NCI-H748 (cell line): ENCODE data around the gene C1QTNF12.

Source experiments
- DNase-seq: peaks from one replicate; lab custom pipeline; 2025; ENCODE audit not compliant: unreplicated experiment; lab: John Stamatoyannopoulos, UW

Gene C1QTNF12

GRCh38 chr1:1246577-1247340 is at the start of gene C1QTNF12:
Gene C1QTNF12, minus strand, starts transcription at chr1:1246722. Its CDS starts 32 bp downstream, at chr1:1246690.
- no peak for DNase-seq

DNA sequence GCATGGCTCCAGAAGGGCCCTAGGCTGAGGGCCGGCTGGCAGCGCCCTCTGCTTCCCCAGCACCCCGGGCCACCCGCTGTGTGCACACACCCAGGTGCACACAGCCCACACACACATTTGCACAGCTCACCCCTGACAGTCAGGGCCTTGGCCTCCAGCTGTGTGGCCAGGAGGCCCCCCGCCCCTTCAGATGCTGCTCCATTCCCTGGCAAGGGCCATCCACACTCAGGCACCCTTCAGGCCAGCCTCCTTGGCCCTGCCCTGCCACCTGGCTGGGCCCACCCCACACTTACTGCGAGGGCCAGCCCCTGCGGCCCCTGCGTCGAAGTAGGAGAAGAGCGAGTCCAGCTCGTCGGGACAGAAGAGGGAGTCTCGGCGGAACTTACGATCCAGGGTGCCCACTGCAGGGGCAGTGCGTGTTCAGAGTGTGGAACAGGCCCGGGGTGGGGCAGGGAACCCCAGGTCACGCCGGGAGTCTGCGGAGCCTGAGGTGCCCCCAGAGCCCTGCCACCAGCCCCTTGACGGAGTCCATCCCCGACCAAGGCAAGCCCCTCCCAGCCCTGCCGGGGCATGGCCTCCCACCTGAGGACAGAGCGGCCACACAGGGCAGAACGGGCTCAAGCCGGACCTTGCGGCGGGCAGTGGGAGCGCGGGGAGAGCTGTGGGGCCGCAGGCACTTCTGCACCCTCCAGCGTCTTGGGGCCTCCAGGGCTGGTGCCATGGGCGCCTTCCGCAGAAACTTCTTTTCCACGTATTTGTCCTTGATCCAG is 48.8 kb upstream of the C1QTNF12 start:
- no peak for DNase-seq

DNA sequence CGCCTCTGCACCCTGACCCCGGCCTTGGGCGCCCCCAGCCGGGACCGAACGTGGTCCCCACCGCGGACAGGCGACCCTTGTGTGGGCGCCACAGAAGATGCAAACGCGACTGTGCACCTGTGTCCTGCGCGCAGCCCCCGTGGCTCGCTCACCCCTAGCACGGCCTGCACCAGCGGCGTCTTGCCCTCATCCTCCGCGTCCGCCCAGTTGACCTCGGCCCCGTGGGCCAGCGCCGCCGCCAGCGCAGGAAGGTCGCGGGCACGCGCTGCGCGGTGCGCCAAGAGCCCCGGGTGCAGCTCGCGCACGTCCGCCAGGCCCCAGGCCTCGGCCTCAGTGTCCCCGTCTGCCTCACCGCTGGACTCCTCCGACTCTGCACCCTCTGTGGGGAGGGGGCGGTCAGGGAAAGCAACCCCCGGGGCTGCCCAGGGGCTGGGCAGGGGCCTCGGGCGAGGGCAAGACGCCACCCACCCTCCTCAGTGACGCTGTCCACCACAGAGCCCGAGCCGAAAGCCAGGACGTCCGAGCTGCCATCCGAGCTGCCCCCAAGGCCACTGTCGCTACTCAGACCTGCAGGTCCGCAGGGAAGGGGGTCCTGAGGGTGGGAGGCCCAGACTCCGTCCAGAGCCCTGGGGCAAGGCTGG is 47.8 kb upstream of the C1QTNF12 start:
- no peak for DNase-seq

DNA sequence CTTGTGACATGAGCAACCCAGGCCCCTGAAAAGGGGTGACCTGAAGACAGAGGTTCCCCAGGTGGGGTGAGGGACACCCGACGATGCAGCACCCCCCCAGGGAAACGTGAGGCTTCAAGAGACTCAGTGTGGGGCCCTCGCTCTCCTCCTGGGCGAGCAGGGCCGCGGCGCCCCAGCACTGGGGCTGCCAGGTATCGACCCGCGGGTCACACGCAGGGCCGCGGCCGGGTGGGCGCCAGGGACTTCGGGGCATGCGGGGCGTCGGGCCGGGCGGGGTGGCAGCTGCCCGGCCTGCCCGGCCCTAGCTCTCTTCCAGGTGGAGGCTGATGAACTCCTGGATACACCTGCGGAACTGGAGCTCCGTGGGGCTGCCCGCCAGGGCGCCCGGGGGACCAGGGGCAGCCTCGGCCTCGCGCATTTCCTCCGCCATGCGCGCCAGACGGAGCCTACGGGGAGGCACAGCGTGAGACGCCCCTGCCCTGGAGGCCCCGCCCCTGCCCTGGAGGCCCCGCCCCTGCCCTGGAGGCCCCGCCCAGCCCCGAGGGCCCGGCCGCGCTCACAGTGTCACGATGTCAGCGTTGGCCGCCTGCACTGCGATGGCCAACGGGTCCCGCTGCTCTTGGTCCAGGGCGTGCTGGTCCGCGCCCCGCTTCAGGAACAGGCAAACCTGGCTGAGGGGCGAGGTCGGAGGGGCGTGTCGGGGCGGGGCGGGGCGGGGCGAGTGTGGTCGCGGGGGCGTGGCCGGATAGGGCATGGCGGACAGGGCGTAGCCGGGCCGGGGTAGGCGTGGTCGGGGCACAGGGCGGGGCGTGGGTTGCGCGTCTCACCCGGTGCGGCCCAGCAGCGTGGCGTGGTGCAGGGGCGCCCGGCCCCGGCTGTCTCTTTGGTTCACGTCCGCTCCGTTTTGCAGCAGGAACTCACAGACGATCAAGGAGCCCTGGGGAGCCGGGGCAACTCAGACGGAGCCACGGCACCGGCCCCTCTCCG is 47.0 kb upstream of the C1QTNF12 start:
- no peak for DNase-seq

- DNase-seq = no peak
Observed at GRCh38 chr1:1292851-1293250, 46.3 kb upstream of the C1QTNF12 start.

DNA sequence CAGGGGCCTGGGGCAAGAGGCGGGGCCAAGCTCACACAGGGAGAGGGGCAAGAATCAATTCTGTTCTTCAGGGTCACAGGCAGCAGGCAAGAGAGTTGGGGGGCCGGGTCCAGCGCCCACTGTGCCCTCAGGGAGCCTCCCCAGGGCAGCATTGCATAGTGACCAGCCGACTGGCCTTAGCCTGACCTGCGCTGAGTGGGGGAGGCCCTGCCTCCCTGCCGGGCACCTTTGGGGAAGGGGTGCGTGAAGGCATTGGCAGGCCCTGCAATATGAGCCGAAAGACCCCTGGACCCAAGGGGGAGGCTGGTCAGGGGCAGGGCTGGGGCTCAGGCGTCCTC is 45.9 kb upstream of the C1QTNF12 start:
- no peak for DNase-seq

DNA sequence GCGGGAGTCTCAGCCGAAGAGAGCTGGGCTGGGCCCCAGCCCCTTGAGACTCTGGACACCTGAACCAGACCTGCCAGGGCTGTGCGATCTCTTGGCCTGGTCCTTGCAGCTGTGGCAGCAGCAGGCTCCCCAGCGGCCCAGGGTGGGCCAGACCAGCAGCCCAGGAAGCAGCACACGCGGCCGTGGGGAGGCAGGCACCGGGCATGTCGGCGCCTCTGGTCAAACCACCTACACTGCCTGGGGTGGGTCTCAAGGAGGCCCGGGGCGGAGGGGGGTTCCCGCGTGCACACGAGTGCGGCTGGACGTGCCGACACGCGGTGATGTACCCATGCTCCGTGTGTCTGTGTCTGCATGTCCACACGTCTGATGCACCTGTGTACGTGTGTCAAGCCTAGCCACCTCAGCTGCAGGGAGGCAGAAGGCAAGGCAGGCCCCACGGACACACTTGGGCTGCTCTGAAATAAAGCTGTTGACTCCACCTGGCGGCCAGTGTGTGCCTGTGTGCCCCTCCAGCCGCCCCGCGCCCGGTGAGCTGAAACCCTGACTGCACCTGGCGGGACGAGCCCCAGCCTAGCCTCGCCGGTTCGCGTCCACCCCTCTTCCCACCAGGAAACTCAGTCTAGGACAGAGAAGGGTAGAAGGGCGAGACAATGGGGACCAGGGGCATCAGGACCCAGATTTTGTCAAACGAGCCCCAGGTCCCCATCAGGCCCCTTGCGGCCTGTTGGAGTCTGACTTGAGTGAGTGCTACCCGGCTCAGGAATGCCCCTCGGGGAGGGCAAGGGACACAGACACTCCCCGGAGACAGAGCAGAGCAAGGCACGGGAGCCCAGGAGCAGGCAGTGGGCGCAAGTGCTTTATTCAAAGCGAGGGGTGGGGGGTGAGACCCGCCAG is 45.3 kb upstream of the C1QTNF12 start:
- peak; percentile 81 for DNase-seq

- DNase-seq = peak; percentile 63
Observed at GRCh38 chr1:1291023-1291528, 44.6 kb upstream of the C1QTNF12 start.

DNA sequence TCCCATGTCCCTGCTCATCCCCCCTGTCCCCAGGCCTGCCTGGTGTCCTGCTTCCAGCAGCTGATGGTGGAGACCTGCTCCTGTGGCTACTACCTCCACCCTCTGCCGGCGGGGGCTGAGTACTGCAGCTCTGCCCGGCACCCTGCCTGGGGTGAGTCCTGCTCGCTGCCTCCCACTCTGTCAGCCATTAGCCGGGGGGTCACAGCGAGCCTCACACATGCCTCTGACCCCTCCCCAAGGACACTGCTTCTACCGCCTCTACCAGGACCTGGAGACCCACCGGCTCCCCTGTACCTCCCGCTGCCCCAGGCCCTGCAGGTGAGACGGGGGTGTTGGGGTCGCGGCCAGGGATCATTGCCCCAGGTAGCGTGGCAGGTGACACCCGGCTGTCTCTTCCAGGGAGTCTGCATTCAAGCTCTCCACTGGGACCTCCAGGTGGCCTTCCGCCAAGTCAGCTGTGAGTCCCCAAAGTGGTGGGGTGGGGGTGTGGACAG is 43.8 kb upstream of the C1QTNF12 start:
- DNase-seq = peak; percentile 65

DNA sequence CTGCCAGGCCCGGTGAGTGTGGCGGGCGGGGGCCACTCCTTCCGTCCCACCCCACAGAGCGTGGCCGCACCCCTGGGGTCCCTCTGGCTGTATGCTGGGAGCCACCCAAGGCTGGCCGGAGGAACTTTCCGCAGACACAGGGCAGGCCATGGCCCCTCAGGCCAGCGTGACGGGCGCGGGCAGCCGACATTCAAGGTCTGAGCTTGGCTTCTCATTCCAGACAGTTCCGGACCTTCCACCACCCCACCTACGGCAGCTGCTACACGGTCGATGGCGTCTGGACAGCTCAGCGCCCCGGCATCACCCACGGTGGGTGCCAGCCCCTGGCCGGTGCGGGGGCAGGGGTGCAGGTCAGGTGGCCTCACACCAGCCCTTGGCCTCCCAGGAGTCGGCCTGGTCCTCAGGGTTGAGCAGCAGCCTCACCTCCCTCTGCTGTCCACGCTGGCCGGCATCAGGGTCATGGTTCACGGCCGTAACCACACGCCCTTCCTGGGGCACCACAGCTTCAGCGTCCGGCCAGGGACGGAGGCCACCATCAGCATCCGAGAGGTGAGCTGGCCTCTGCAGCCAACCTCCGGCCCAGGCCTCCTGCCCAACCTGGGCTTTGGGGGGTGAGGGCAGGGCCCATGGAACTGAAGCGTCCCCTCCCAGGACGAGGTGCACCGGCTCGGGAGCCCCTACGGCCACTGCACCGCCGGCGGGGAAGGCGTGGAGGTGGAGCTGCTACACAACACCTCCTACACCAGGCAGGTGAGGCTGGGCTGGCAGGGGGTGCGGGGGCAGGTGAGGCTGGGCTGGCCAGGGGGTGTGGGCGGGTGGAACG is 41.0 kb upstream of the C1QTNF12 start:
- no peak for DNase-seq

- no peak for DNase-seq
Observed at GRCh38 chr1:1286313-1287261, 40.1 kb upstream of the C1QTNF12 start.

DNA sequence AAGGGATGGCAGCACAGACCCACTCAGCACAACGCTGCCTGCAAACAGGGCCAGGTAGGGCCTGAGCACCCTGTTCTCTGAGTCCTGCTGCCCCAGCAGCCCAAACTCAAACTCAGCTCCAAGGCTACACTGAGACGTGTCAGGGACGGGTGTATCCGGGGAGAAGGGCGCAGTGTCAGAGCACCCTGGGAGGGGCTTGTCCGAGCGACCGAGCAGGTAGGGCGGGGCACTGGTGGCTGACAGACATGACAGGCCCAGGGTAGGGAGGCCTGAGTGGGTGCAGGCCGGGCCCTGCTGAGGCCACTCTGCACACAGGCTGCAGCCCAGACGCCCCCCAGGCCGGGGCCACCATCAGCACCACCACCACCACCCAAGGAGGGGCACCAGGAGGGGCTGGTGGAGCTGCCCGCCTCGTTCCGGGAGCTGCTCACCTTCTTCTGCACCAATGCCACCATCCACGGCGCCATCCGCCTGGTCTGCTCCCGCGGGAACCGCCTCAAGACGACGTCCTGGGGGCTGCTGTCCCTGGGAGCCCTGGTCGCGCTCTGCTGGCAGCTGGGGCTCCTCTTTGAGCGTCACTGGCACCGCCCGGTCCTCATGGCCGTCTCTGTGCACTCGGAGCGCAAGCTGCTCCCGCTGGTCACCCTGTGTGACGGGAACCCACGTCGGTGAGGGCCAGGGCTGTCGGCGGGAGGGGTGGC is 39.2 kb upstream of the C1QTNF12 start:
- DNase-seq = no peak

DNA sequence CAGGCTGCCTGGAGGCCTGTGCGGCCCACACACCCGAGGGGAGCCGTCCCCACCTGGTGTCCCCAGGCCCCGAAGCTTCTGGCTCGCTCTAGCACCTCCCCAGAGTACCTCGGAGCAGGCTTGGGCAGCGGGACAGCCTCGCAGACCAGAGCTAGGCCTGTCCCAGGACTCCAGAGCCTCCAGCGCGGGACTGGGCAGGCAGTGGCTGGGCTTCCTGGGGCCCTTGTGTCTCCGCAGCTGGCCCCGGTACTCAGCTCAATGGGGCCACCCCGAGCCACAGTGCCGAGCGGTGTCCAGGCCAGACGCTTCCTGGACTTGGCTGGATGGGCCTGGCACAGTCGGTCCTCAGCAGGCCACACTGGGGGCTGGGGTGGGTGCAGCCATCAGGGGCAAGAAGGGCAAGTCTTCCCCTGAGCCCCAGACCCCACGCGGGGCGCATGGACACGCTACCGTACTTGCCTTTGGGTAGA is 38.6 kb upstream of the C1QTNF12 start:
- DNase-seq = no peak

DNA sequence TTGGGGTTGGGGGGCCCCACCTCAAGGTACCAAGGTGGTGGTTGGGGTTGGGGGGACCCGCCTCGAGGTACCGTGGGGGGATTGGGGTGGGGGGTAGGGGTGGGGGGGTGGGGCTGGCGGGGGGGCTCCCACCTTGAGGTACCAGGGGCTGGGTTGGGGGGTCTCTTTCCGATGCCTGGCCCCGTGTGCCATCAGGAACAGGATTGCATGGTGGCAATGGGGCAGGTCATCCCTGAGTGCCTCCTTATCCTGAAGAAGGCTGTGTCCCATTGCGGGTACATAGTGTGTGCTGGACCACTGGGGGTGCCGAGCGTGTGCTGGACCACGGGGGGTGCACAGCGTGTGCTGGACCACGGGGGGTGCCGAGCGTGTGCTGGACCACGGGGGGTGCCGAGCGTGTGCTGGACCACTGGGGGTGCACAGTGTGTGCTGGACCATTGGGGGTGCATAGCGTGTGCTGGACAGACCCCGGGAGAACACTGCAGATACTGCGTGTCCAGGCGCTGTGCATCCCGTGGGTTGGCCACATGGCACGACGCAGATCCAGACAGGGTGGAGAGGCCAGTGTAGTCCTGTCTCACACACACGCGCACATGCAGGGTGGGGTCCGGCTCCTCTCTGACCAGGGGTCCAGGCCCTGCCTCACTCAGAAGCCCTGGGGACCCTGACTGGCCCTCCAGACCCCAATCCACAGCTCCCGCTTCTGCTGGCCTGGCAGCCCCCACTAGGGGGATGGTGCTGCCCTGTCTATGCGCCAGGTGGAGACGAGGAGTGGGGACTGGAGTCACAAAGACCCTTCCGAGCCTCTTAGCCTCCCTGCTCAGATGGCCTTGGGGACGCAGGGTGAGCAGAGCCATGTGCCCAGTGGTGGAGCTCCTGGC is 37.9 kb upstream of the C1QTNF12 start:
- no peak for DNase-seq

DNA sequence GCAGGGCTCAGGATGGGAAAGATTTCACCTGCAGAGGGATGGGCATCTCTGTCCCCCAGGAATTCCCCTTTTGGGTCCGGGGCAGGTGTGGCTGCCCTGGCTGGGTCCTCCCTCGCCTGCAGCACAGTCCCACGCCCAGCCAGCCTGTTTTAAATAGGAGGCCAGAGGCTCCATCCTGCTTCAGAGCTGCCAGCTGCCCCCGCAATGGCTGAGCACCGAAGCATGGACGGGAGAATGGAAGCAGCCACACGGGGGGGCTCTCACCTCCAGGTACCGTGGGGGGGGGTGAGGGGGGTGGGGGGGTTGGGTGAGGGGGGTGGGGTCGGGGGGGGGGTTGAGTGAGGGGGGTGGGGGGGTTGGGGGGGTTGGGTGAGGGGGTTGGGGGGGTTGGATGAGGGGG is 37.3 kb upstream of the C1QTNF12 start:
- peak; percentile 12 for DNase-seq

GRCh38 chr1:1282998-1283397 is 36.5 kb upstream of the C1QTNF12 start:
- DNase-seq = no peak
